ENCODE data around the gene MMP17.

DNA sequence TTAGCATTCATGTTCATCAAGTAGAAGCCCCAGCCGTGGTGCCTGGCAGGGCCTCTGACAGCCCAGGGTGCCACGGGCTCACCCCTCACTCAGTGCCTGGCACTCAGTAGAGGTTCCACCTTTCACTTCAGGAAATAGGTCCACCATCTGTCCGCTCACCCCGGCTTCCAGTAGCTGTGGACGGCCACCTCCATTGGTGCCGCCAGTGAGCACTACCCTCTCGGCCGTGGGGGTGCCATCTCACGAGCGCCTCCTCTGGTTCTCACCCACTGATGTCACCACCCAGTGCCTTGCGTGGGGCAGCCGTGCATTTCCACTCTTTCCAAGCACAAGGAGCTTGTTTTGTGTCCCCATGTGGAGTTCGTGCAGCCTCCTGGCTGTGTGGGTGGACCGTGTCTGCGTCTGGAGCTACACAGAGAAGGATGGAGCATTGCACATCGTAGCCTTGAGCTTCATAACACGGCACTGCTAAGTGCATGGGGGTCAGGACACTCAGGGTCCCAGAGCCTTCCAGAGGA, 41.0 kb upstream of the MMP17 start:
- TF ChIP-seq CTCF (IDR thresholded peaks at IDR 0.05): no peak
- no peak for TF ChIP-seq POLR2A (IDR thresholded peaks at IDR 0.05)

Measured in breast epithelium (tissue), 3 donors.